LNCaP clone FGC (cell line): ENCODE data around the gene RNF25.

Experiments
- DNase-seq: peaks from one replicate; pipeline ENCODE4 v3.0.0-alpha.2; 2011; ENCODE audit warnings: low read depth
- H3K4me3 ChIP-seq: 2 replicates; pipeline ENCODE4 v1.5.1; 2011; ENCODE audit warnings: mild to moderate bottlenecking, low read depth, low read length, control low read depth
- CTCF ChIP-seq: IDR thresholded peaks from 2 replicates; pipeline ENCODE4 v1.5.1; 2012; ENCODE audit warnings: mild to moderate bottlenecking; ENCODE audit not compliant: control insufficient read depth, insufficient read depth; ENCODE audit errors: extremely low read depth

Gene RNF25

GRCh38 chr2:218626369-218626768, 45.4 kb downstream of the RNF25 start:
- DNase-seq = no peak
- no peak for TF ChIP-seq CTCF
- no peak overlapping the region for H3K4me3 ChIP-seq

GRCh38 chr2:218623366-218623705, 48.5 kb downstream of the RNF25 start:
- no peak overlapping the region for H3K4me3 ChIP-seq
- DNase-seq = no peak
- TF ChIP-seq CTCF = no peak

GRCh38 chr2:218622606-218623365, 49.0 kb downstream of the RNF25 start:
- H3K4me3 ChIP-seq = no peak overlapping the region
- no peak for DNase-seq
- no peak for TF ChIP-seq CTCF

GRCh38 chr2:218621007-218621406, 50.8 kb downstream of the RNF25 start:
- TF ChIP-seq CTCF = no peak
- no peak for DNase-seq
- H3K4me3 ChIP-seq = no peak overlapping the region

- no peak overlapping the region for H3K4me3 ChIP-seq
- no peak for TF ChIP-seq CTCF
- DNase-seq = no peak
Measured at GRCh38 chr2:218618102-218618860, 53.5 kb downstream of the RNF25 start.

- no peak for TF ChIP-seq CTCF
- DNase-seq = no peak
- no peak overlapping the region for H3K4me3 ChIP-seq
Measured at GRCh38 chr2:218615868-218616315, 55.9 kb downstream of the RNF25 start.
